Endometrial microvascular endothelial cells (primary cell): ENCODE measurements around the gene LAMTOR5. TPM values are rescaled to one million over a fixed set of nuclear protein-coding genes. Genes with fewer than 3 reads are reported as not detected.

Experiments
- in situ Hi-C: cut with HindIII; loops from 2 replicates; pipeline ENCODE4 v1.10.0; 2017; ENCODE audit warnings: low sequenced_read_pairs, low pct_unique_long_range_greater_than_20kb; ENCODE audit errors: inconsistent ontology term
- total RNA-seq: library from RNA; depleted of rRNA; stranded (reverse); fragments of >200 nt; gene quantifications from one replicate; pipeline ENCODE4 v1.2.3, GENCODE V29; 2015; ENCODE audit errors: inconsistent ontology term

The LAMTOR5 gene
- total RNA-seq, 1 donor from 2014 or later: 172 TPM

DNA sequence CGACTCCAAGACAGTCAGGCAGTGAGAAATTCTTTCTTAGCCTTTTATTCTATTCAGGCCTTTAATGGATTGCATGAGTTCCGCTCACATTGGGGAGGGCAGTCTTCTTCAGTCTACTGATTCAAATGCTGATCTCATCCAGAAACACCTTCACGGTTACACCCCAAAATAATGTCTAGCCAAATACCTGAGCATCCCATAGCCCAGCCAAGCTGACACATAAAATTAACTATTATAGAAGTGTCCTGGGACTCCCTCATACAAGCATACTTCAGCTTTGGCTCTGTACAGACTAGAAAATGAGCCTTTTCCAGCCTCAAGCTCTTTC is 13.0 kb downstream of the LAMTOR5 start:
- in situ Hi-C loops: no loop called here

DNA sequence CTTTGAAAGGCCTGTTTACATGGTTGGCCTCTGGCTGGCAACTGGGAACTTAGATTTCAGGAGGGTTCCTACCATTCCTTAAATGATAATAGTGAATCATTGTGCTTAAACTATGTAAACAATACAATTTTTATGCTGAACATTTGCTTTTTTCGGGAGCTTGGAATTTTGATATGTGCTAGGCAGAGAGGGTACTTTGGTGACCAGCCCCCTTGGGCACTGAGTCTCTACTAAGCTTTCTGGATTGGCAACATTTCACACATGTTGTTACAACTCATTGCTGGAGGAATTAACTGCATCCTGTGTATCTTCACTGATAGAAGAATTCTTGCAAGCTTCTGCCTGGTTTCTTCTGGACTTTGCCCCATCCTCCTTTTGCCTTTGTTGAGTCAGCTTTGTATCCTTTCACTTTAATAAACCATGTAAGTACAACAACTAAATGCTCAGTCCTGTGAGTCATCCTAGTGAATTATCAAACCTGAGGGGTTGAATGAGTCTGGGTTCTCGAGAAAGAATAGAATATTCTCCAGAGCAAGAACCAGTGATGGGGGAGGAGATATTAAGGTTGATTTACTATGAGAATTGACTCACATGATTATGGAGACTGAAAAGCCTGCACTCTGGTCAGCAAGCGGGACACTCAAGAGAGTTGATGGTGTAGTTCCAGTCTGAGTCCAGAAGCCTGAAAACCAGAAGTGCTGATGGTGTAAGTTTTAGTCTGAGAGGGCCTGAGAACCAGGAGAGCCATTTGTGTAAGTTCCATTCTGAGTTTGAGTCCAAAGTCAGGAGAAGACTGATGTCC is 13.6 kb downstream of the LAMTOR5 start:
- in situ Hi-C loops: no loop called here

DNA sequence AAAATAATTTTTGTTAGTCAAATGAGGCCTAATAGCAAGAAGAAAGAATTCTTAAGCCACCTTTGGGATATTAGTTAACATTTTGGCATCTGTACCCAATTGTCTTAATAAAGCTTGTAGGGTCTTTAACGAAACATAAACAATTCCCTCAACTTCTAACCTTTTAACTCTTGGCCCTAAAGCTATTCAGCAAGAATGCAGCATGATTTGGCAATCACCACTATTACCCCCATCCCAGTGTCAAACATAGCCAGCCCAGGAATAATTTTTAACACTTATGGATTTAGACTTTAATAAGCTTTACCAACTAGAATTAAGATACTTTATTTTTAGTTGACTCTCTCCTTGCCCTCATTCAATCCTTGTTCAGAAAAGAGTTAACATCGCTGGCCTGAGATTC is 14.2 kb downstream of the LAMTOR5 start:
- in situ Hi-C loops: no loop called here

GRCh38 chr1:110390692-110391245 is 16.7 kb downstream of the LAMTOR5 start, which contains the start of gene SLC16A4:
Gene SLC16A4 (minus strand): TSS chr1:110391026. CDS start chr1:110389323, 1,703 bp downstream.
- in situ Hi-C loops: no loop called here

GRCh38 chr1:110390096-110390495 is 17.4 kb downstream of the LAMTOR5 start:
- in situ Hi-C loops: no loop called here

DNA sequence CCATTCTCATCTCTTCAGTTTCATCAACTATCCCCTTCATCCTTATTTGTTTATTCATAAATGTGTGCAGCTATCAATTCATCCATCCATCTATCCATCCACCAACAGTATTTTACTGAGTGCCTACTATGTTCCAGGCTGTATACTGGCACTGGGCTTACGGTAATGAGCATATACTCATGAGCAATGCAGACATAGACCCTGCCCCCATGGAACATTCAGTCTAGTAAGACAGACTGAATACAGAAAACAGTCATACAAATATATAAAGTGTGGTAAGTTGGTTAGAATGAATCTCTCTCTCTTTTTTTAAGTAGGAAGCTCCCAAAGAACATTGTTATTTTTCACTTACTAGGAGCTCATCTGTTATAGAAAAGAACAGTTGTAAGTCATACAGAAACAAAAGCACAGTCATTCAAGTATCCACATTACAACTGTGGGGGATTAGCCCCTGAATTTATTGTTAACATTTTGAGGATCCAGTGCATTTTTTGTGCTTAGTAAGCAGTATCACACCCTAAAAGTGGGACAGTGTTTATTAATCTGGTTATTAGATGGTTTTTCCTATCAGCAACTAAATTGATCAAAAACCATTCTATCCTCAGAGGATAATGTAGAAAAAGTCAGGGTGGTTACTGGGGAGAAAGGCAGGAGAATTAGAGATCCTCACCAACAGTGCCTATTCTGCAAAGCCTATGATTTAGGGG is 20.3 kb downstream of the LAMTOR5 start:
- in situ Hi-C loops: no loop called here

- in situ Hi-C loops: no loop called here
Observed at GRCh38 chr1:110385369-110385768, 22.1 kb downstream of the LAMTOR5 start.

GRCh38 chr1:110384581-110385321 is 22.7 kb downstream of the LAMTOR5 start:
- in situ Hi-C loops: no loop called here

GRCh38 chr1:110383251-110383990 is 24.1 kb downstream of the LAMTOR5 start:
- in situ Hi-C loops: no loop called here

GRCh38 chr1:110380672-110381283 is 26.7 kb downstream of the LAMTOR5 start:
- in situ Hi-C loops: no loop called here

DNA sequence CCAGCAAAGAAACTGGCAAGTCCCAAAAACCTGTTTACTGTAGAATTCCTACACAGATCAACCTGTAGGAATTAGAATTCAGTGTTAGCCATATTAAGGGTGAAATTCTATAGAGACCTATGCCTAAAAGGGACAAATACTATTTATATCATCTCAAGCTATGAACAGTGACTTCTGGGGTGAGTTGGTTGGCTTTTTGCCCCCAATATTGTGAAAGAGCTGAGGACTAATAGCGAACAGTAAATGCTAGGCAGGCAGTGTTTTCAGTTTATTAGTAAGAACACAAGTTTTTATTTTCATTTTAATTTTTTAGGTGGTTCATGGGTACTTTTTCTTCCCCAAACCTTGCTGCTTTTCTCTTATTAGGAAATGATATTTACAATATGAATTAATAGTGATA is 32.0 kb downstream of the LAMTOR5 start:
- in situ Hi-C loops: no loop called here

- in situ Hi-C loops: no loop called here
Observed at GRCh38 chr1:110370827-110371226, 36.7 kb downstream of the LAMTOR5 start.

DNA sequence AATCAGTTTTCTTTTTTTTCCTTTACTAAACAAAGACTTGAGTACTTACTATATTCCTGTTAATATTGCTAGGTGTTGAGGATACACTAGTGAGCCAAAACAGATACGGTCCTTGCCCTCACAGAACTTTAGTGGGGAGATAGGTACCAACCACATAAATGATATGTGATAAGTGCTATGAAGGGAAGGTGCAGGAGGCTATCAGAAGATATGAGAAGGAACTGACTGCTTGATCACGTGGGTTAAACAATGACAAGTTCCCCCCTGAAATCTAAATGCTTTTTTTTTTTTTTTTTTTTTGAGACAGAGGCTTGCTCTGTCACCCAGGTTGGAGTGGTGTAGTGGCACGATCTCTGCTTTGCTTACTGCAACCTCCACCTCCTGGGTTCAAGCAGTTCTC is 43.3 kb downstream of the LAMTOR5 start:
- in situ Hi-C loops: no loop called here

DNA sequence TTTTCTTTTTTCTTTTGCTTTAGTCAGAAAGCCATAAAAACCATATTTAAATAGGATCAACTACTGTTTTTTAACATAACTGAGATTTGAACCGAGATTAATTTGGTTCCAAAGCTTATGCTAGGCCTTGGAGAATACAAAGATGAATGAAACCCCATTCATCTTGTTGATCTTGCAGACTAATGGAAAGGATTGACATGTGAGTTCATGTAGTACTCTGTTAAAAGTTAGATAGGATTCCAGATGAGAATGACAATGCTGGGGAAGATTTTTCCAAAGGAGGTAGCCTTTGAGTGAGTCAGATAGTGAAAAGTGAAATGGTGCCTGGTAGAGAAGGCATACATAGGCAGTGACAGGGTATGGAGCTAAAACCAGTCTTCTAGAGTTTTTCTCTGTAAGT is 45.6 kb downstream of the LAMTOR5 start:
- in situ Hi-C loops: no loop called here

DNA sequence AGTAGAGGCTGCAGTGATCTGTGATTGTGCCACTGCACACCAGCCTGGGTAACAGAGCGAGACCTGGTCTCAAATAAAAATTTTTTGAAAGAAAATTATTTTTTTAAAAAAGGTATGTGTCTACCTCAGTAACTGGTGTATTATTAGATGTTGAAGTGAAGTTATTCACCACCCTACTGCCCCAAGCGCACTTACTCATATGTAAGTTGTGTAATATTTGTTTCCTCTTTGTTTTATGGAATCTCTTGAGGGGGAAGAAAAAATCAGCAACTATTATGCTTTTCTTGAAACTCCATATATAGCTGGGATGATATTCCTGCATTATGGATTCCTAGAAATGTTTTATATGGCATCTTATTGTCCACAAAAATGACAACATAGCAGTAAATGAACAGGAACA is 47.1 kb downstream of the LAMTOR5 start:
- in situ Hi-C loops: no loop called here

- in situ Hi-C loops: no loop called here
Observed at GRCh38 chr1:110356379-110356778, 51.1 kb downstream of the LAMTOR5 start.

GRCh38 chr1:110355321-110355720 is 52.2 kb downstream of the LAMTOR5 start:
- in situ Hi-C loops: no loop called here
